GM21381 (cell line): ENCODE data around the gene LDLRAD2.
"Not testable (repeated sequence)": the region's sequence is repeated elsewhere in the genome, so short reads cannot be mapped to it uniquely, and the experiment has no call there.

Experiments used
- ATAC-seq: cut with Tn5 transposase; IDR thresholded peaks from one replicate; pipeline ENCODE4 v1.9.1; 2021; ENCODE audit warnings: mild to moderate bottlenecking, moderate library complexity; ENCODE audit not compliant: unreplicated experiment

LDLRAD2 gene

GRCh38 chr1:21783679-21784603 lies 28.1 kb upstream of the LDLRAD2 start:
- ATAC-seq: no peak

- not testable (repeated sequence) for ATAC-seq
Observed at GRCh38 chr1:21785764-21786163, 26.3 kb upstream of the LDLRAD2 start.

- ATAC-seq: no peak
Observed at GRCh38 chr1:21786640-21787039, 25.4 kb upstream of the LDLRAD2 start.

GRCh38 chr1:21793104-21793503 lies 19.0 kb upstream of the LDLRAD2 start:
- no peak for ATAC-seq

- ATAC-seq: no peak
Observed at GRCh38 chr1:21794656-21795055, 17.4 kb upstream of the LDLRAD2 start.

GRCh38 chr1:21795075-21795474 lies 17.0 kb upstream of the LDLRAD2 start:
- no peak for ATAC-seq

GRCh38 chr1:21799730-21800129 lies 12.3 kb upstream of the LDLRAD2 start:
- ATAC-seq: no peak

- no peak for ATAC-seq
Observed at GRCh38 chr1:21801100-21801499, 11.0 kb upstream of the LDLRAD2 start.

GRCh38 chr1:21804536-21804935 lies 7.5 kb upstream of the LDLRAD2 start:
- ATAC-seq: no peak

- ATAC-seq: no peak
Observed at GRCh38 chr1:21813542-21813941, 1.5 kb downstream of the LDLRAD2 start.

- ATAC-seq: no peak
Observed at GRCh38 chr1:21814241-21814918, 2.3 kb downstream of the LDLRAD2 start.

- ATAC-seq: no peak
Observed at GRCh38 chr1:21814981-21815582, 3.0 kb downstream of the LDLRAD2 start.

GRCh38 chr1:21815724-21816321 lies 3.8 kb downstream of the LDLRAD2 start:
- ATAC-seq: no peak

GRCh38 chr1:21816602-21817302 lies 4.7 kb downstream of the LDLRAD2 start:
- ATAC-seq: no peak

GRCh38 chr1:21818656-21819055 lies 6.6 kb downstream of the LDLRAD2 start:
- no peak for ATAC-seq

- ATAC-seq: no peak
Observed at GRCh38 chr1:21820597-21821232, 8.7 kb downstream of the LDLRAD2 start.

- ATAC-seq: no peak
Observed at GRCh38 chr1:21821385-21822019, 9.4 kb downstream of the LDLRAD2 start.

GRCh38 chr1:21822349-21822748 lies 10.3 kb downstream of the LDLRAD2 start:
- ATAC-seq: no peak

GRCh38 chr1:21823206-21823979 lies 11.3 kb downstream of the LDLRAD2 start:
- ATAC-seq: no peak
